AG10803 (cell line): ENCODE measurements around the gene ITPR3.

Experiments used
- DNase-seq: peaks from one replicate; pipeline ENCODE4 v3.0.0; 2010; ENCODE audit warnings: low read depth
- H3K4me3 ChIP-seq: 2 replicates; pipeline ENCODE4 v1.5.1; 2011; ENCODE audit warnings: mild to moderate bottlenecking, low read length, control low read depth
- CTCF ChIP-seq: conservative IDR thresholded peaks from 2 replicates; pipeline ENCODE4 v1.5.1; 2011; ENCODE audit warnings: mild to moderate bottlenecking, low read length, control low read depth, inconsistent platforms

ITPR3 gene

GRCh38 chr6:33673851-33674250 is 52.7 kb downstream of the ITPR3 start:
- no peak overlapping the region for H3K4me3 ChIP-seq
- no peak for TF ChIP-seq CTCF
- DNase-seq = no peak

- H3K4me3 ChIP-seq = no peak overlapping the region
- no peak for TF ChIP-seq CTCF
- DNase-seq = no peak
These were observed 54.8 kb downstream of the ITPR3 start for GRCh38 chr6:33675968-33676367.

- no peak for DNase-seq
- H3K4me3 ChIP-seq = no peak overlapping the region
- TF ChIP-seq CTCF = no peak
These were observed 55.5 kb downstream of the ITPR3 start for GRCh38 chr6:33676416-33677142.

- H3K4me3 ChIP-seq = no peak overlapping the region
- peak; percentile 80 for DNase-seq
- no peak for TF ChIP-seq CTCF
These were observed 56.1 kb downstream of the ITPR3 start for GRCh38 chr6:33677143-33677660.

- H3K4me3 ChIP-seq = no peak overlapping the region
- no peak for TF ChIP-seq CTCF
- DNase-seq = no peak
These were observed 56.6 kb downstream of the ITPR3 start for GRCh38 chr6:33677689-33678088.

- no peak for DNase-seq
- no peak for TF ChIP-seq CTCF
- no peak overlapping the region for H3K4me3 ChIP-seq
These were observed 57.3 kb downstream of the ITPR3 start for GRCh38 chr6:33678233-33678931.
